ENCODE data around the gene RPS19BP1.

Gene RPS19BP1

GRCh38 chr22:39488563-39489083 lies 43.9 kb downstream of the RPS19BP1 start:
- DNase-seq = no peak

GRCh38 chr22:39487826-39488520 lies 44.6 kb downstream of the RPS19BP1 start:
- no peak for DNase-seq

GRCh38 chr22:39486951-39487825 lies 45.4 kb downstream of the RPS19BP1 start:
- no peak for DNase-seq

- no peak for DNase-seq
Measured at GRCh38 chr22:39482768-39483167, 49.8 kb downstream of the RPS19BP1 start.

GRCh38 chr22:39481595-39481994 lies 51.0 kb downstream of the RPS19BP1 start:
- DNase-seq = no peak

GRCh38 chr22:39481054-39481453 lies 51.5 kb downstream of the RPS19BP1 start:
- no peak for DNase-seq

- no peak for DNase-seq
Measured at GRCh38 chr22:39480557-39480956, 52.0 kb downstream of the RPS19BP1 start.

GRCh38 chr22:39479254-39479653 lies 53.3 kb downstream of the RPS19BP1 start:
- DNase-seq = no peak
